ENCODE measurements around the gene NLGN3. TPM values are rescaled to one million over a fixed set of nuclear protein-coding genes. Genes with fewer than 3 reads are reported as not detected.

The NLGN3 gene
- 2.1 and 2.3 TPM in 2 replicates for total RNA-seq (2022)
- Bru-seq, nascent RNA: percentile 34 among the genes with signal in this experiment
- BruChase-seq, experiment 1, labeled RNA remaining after a 6-hour chase: percentile 55 among the genes with signal in this experiment
- BruChase-seq, experiment 2, labeled RNA remaining after a 2-hour chase: percentile 56 among the genes with signal in this experiment
- long read RNA-seq, partial matches to known transcripts: 1 of 2 reads
- long read RNA-seq, other reads (novel, unspliced or antisense): 1 of 2 reads

DNA sequence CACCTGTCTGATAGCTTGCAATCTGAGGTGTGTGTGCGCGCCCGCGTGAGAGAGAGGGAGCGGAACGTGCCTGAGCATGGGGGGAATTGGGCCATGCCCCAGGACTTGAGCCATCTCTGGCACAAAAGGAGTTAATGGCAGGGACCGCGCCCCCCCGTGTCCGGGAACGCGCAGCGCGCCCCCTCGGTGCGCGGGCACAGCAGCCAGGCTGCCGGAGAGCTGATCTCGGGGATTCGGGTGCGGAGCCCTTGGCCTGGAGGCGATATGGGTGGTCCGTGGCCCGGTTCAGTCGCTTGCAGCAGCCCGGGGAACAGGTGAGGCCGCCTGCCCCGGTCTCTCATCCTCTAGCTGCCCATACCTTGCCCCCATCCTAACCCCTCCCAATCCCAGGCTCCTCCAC is at the start of gene NLGN3:
TSS of gene NLGN3 (plus strand) at position 191 of the 400 bp plus-strand sequence. CDS start 2,909 bp downstream, outside the sequence.
- peak within 1 kb of the TSS; percentile 48 for H3K4me3 Mint-ChIP-seq (ENCODE audit: low read depth, unreplicated experiment)
- BruUV-seq (replicated peaks): no TSS peak
- DNase-seq: no peak
- H3K4me1 Mint-ChIP-seq (ENCODE audit: low read depth, unreplicated experiment): no peaks in the 10 kb centered on the region
- CTCF ChIA-PET: no interaction called here
- no peaks in the 10 kb centered on the region for H3K27me3 Mint-ChIP-seq (ENCODE audit: unreplicated experiment)
- no peak within 1 kb of the TSS for H3K27ac Mint-ChIP-seq (ENCODE audit: unreplicated experiment)
- intact Hi-C loops (cut with micrococcal nuclease; ENCODE audit: unreplicated experiment): no loop called here
- H3K36me3 Mint-ChIP-seq (ENCODE audit: insufficient read depth, unreplicated experiment): peaks cover 15% of the 10 kb centered on the region
- TF ChIP-seq, protein P1, sequence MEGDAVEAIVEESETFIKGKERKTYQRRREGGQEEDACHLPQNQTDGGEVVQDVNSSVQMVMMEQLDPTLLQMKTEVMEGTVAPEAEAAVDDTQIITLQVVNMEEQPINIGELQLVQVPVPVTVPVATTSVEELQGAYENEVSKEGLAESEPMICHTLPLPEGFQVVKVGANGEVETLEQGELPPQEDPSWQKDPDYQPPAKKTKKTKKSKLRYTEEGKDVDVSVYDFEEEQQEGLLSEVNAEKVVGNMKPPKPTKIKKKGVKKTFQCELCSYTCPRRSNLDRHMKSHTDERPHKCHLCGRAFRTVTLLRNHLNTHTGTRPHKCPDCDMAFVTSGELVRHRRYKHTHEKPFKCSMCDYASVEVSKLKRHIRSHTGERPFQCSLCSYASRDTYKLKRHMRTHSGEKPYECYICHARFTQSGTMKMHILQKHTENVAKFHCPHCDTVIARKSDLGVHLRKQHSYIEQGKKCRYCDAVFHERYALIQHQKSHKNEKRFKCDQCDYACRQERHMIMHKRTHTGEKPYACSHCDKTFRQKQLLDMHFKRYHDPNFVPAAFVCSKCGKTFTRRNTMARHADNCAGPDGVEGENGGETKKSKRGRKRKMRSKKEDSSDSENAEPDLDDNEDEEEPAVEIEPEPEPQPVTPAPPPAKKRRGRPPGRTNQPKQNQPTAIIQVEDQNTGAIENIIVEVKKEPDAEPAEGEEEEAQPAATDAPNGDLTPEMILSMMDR (IDR thresholded peaks at IDR 0.05; ENCODE audit: unreplicated experiment): no peak
- H3K9me3 Mint-ChIP-seq (ENCODE audit: low read depth, unreplicated experiment): no peaks in the 10 kb centered on the region

DNA sequence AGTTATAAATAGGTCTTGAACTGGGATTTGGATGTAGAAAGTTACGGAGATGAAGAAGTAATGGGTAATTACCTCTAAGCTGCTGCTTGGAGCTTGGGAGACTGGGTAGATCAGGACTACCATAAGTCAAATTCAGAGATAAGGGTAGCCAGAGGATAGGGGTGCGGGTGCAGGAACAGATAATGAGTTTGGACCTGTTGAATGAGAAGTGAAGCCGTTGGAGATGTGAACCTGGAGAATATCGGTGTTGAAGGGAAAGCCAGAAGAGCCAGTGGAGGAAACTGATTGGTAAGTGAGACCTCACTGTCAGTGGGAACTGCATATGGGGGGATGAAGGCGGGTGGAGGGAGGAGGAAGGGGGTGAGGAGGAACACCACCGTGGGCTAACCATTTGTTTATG is 49.6 kb upstream of the NLGN3 start:
- intact Hi-C loops (cut with micrococcal nuclease; ENCODE audit: unreplicated experiment): loop anchor here (5.0 kb wide), 1 partner anchor 82 kb away; no protein-coding TSS in a partner anchor
- Mint-ChIP-seq H3K4me1 (ENCODE audit: low read depth, unreplicated experiment) (no peaks in the 10 kb centered on the region), H3K9me3 (ENCODE audit: low read depth, unreplicated experiment) (no peaks in the 10 kb centered on the region), H3K36me3 (ENCODE audit: insufficient read depth, unreplicated experiment) (peaks cover 20% of the 10 kb centered on the region), H3K4me3 (ENCODE audit: low read depth, unreplicated experiment) (peak overlapping the region; percentile 92), H3K27me3 (ENCODE audit: unreplicated experiment) (no peaks in the 10 kb centered on the region), H3K27ac (ENCODE audit: unreplicated experiment) (peak overlapping the region; percentile 77)
- DNase-seq: no peak
- TF ChIP-seq, protein P1 (IDR thresholded peaks at IDR 0.05; ENCODE audit: unreplicated experiment): no peak
- CTCF ChIA-PET: no interaction called here
- BruUV-seq (replicated peaks): TSS peak; percentile 68

DNA sequence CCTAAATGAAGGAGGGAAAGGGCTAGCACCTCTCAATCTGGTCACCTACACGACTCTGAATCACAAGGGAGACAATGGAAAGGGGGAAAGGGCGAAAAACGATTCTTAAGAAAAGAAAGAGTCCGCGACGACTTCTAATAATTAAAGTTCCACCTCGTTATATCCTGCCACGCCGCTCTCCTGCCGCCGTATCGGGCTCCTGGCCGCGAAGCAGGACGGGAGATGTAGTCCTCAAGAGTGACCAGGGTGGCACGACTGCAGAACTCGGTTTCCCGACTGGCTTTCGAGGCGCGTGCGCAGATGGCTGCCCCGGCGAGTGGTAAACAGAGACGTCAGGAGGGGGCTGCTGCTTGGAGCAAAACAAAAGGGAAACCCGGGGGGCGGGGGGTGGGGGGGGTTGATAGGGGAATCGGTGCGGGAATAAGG is 49.1 kb upstream of the NLGN3 start, which contains the start of gene FOXO4:
TSS of gene FOXO4 (plus strand) at position 297 of the 426 bp plus-strand sequence. CDS start 678 bp downstream, outside the sequence.
- peak; percentile 87 for DNase-seq
- no peaks in the 10 kb centered on the region for H3K9me3 Mint-ChIP-seq (ENCODE audit: low read depth, unreplicated experiment)
- H3K4me3 Mint-ChIP-seq (ENCODE audit: low read depth, unreplicated experiment): peak within 1 kb of the TSS; percentile 92
- H3K36me3 Mint-ChIP-seq (ENCODE audit: insufficient read depth, unreplicated experiment): peaks cover 20% of the 10 kb centered on the region
- no TSS peak for BruUV-seq (replicated peaks)
- no peaks in the 10 kb centered on the region for H3K27me3 Mint-ChIP-seq (ENCODE audit: unreplicated experiment)
- intact Hi-C loops (cut with micrococcal nuclease; ENCODE audit: unreplicated experiment): loop anchor here (5.0 kb wide), 1 partner anchor 82 kb away; no protein-coding TSS in a partner anchor
- TF ChIP-seq, protein P1 (IDR thresholded peaks at IDR 0.05; ENCODE audit: unreplicated experiment): no peak
- H3K4me1 Mint-ChIP-seq (ENCODE audit: low read depth, unreplicated experiment): no peaks in the 10 kb centered on the region
- peak within 1 kb of the TSS; percentile 77 for H3K27ac Mint-ChIP-seq (ENCODE audit: unreplicated experiment)
- CTCF ChIA-PET: no interaction called here

GRCh38 chrX:71095981-71096759 is 48.5 kb upstream of the NLGN3 start:
- H3K9me3 Mint-ChIP-seq (ENCODE audit: low read depth, unreplicated experiment): no peaks in the 10 kb centered on the region
- CTCF ChIA-PET: no interaction called here

More at GRCh38 chrX:71095981-71096759, 48.5 kb upstream of the NLGN3 start:
- TF ChIP-seq, protein P1 (IDR thresholded peaks at IDR 0.05; ENCODE audit: unreplicated experiment): no peak
- Mint-ChIP-seq H3K36me3 (ENCODE audit: insufficient read depth, unreplicated experiment) (peaks cover 20% of the 10 kb centered on the region), H3K27me3 (ENCODE audit: unreplicated experiment) (no peaks in the 10 kb centered on the region), H3K27ac (ENCODE audit: unreplicated experiment) (peak overlapping the region; percentile 77), H3K4me3 (ENCODE audit: low read depth, unreplicated experiment) (peak overlapping the region; percentile 92), H3K4me1 (ENCODE audit: low read depth, unreplicated experiment) (no peaks in the 10 kb centered on the region)
- intact Hi-C loops (cut with micrococcal nuclease; ENCODE audit: unreplicated experiment): loop anchor here (5.0 kb wide), 1 partner anchor 81 kb away; no protein-coding TSS in a partner anchor
- DNase-seq: peak; percentile 6
- BruUV-seq (replicated peaks): no TSS peak
